Activated T-helper 17 cell treated with anti-CD3 and anti-CD28 coated beads, Interleukin-2, amount 50 U/mL, for 72 hours (primary cell): ENCODE data around the gene ZDHHC1. TPM values are rescaled to one million over a fixed set of nuclear protein-coding genes. Genes with fewer than 3 reads are reported as not detected.

Experiments used
- ATAC-seq: fragments of 150-1000 bp; cut with Tn5 transposase; replicated peaks from 2 replicates; pipeline ENCODE4 v1.10.0; 2021; ENCODE audit warnings: mild to moderate bottlenecking, moderate library complexity
- H3K27ac Mint-ChIP-seq: one replicate; pipeline ENCODE4 v1.8.0; 2022; ENCODE audit warnings: mixed read lengths
- H3K27me3 Mint-ChIP-seq: one replicate; pipeline ENCODE4 v1.8.0; 2022; ENCODE audit warnings: mixed read lengths
- H3K36me3 Mint-ChIP-seq: one replicate; pipeline ENCODE4 v1.8.0; 2022; ENCODE audit warnings: low read depth, mild to moderate bottlenecking, mixed read lengths
- H3K4me1 Mint-ChIP-seq: one replicate; pipeline ENCODE4 v1.8.0; 2022; ENCODE audit warnings: mixed read lengths
- H3K4me3 Mint-ChIP-seq: one replicate; pipeline ENCODE4 v1.8.0; 2022; ENCODE audit warnings: mild to moderate bottlenecking, mixed read lengths
- H3K9me3 Mint-ChIP-seq: one replicate; pipeline ENCODE4 v1.8.0; 2022; ENCODE audit warnings: mixed read lengths
- total RNA-seq, 2 donors: library from RNA; stranded (reverse); gene quantifications; one replicate each; pipeline ENCODE4 v1.2.3, GENCODE V29; 2022

The ZDHHC1 gene
- total RNA-seq, 2 donors from 2014 or later: 0.52 to 0.74 TPM

- ATAC-seq: no peak
- no peaks in the 10 kb centered on the region for H3K27me3 Mint-ChIP-seq
- H3K27ac Mint-ChIP-seq: no peak overlapping the region
- H3K4me1 Mint-ChIP-seq: peaks cover 4% of the 10 kb centered on the region
- H3K9me3 Mint-ChIP-seq: no peaks in the 10 kb centered on the region
- peaks cover 21% of the 10 kb centered on the region for H3K36me3 Mint-ChIP-seq
- H3K4me3 Mint-ChIP-seq: no peak overlapping the region
Observed at GRCh38 chr16:67442581-67443255, 26.4 kb upstream of the ZDHHC1 start.

- H3K9me3 Mint-ChIP-seq: no peaks in the 10 kb centered on the region
- ATAC-seq: no peak
- H3K36me3 Mint-ChIP-seq: peaks cover 24% of the 10 kb centered on the region
- H3K4me3 Mint-ChIP-seq: no peak overlapping the region
- H3K4me1 Mint-ChIP-seq: peaks cover 4% of the 10 kb centered on the region
- no peaks in the 10 kb centered on the region for H3K27me3 Mint-ChIP-seq
- peak overlapping the region; percentile 31 for H3K27ac Mint-ChIP-seq
Observed at GRCh38 chr16:67441907-67442306, 25.6 kb upstream of the ZDHHC1 start.

- Mint-ChIP-seq H3K4me3 (no peak overlapping the region), H3K4me1 (no peaks in the 10 kb centered on the region), H3K27ac (peak overlapping the region; percentile 31), H3K36me3 (peaks cover 28% of the 10 kb centered on the region), H3K9me3 (no peaks in the 10 kb centered on the region), H3K27me3 (no peaks in the 10 kb centered on the region)
- no peak for ATAC-seq
Observed at GRCh38 chr16:67441271-67441753, 25.0 kb upstream of the ZDHHC1 start.

GRCh38 chr16:67438824-67439393 lies 22.6 kb upstream of the ZDHHC1 start:
- no peaks in the 10 kb centered on the region for H3K4me1 Mint-ChIP-seq
- no peaks in the 10 kb centered on the region for H3K27me3 Mint-ChIP-seq
- H3K27ac Mint-ChIP-seq: peak overlapping the region; percentile 12

GRCh38 chr16:67438098-67438791 lies 22.0 kb upstream of the ZDHHC1 start:
- H3K9me3 Mint-ChIP-seq: no peaks in the 10 kb centered on the region
- no peaks in the 10 kb centered on the region for H3K27me3 Mint-ChIP-seq
- peaks cover 21% of the 10 kb centered on the region for H3K36me3 Mint-ChIP-seq
- H3K4me3 Mint-ChIP-seq: no peak overlapping the region
- H3K27ac Mint-ChIP-seq: peak overlapping the region; percentile 68
- no peaks in the 10 kb centered on the region for H3K4me1 Mint-ChIP-seq
- ATAC-seq: no peak

More at GRCh38 chr16:67438824-67439393, 22.6 kb upstream of the ZDHHC1 start:
- H3K9me3 Mint-ChIP-seq: no peaks in the 10 kb centered on the region
- ATAC-seq: no peak
- no peak overlapping the region for H3K4me3 Mint-ChIP-seq
- peaks cover 21% of the 10 kb centered on the region for H3K36me3 Mint-ChIP-seq

GRCh38 chr16:67437513-67437912 lies 21.2 kb upstream of the ZDHHC1 start:
- Mint-ChIP-seq H3K27ac (peak overlapping the region; percentile 68), H3K27me3 (no peaks in the 10 kb centered on the region), H3K9me3 (no peaks in the 10 kb centered on the region), H3K4me3 (no peak overlapping the region), H3K4me1 (no peaks in the 10 kb centered on the region), H3K36me3 (peaks cover 21% of the 10 kb centered on the region)
- ATAC-seq: peak; percentile 35

- H3K4me1 Mint-ChIP-seq: no peaks in the 10 kb centered on the region
- H3K9me3 Mint-ChIP-seq: no peaks in the 10 kb centered on the region
- ATAC-seq: no peak
- H3K36me3 Mint-ChIP-seq: peaks cover 21% of the 10 kb centered on the region
- H3K27me3 Mint-ChIP-seq: no peaks in the 10 kb centered on the region
- peak overlapping the region; percentile 68 for H3K27ac Mint-ChIP-seq
- no peak overlapping the region for H3K4me3 Mint-ChIP-seq
Observed at GRCh38 chr16:67436640-67437193, 20.4 kb upstream of the ZDHHC1 start.

- Mint-ChIP-seq H3K36me3 (peaks cover 21% of the 10 kb centered on the region), H3K4me1 (no peaks in the 10 kb centered on the region), H3K27ac (no peak overlapping the region), H3K9me3 (no peaks in the 10 kb centered on the region), H3K27me3 (no peaks in the 10 kb centered on the region), H3K4me3 (no peak overlapping the region)
- no peak for ATAC-seq
Observed at GRCh38 chr16:67435758-67436164, 19.5 kb upstream of the ZDHHC1 start.

- no peak for ATAC-seq
- Mint-ChIP-seq H3K4me3 (no peak overlapping the region), H3K27ac (no peak overlapping the region), H3K4me1 (no peaks in the 10 kb centered on the region), H3K27me3 (peaks cover 16% of the 10 kb centered on the region), H3K9me3 (no peaks in the 10 kb centered on the region), H3K36me3 (peaks cover 12% of the 10 kb centered on the region)
Observed at GRCh38 chr16:67433131-67433719, 16.9 kb upstream of the ZDHHC1 start.

- Mint-ChIP-seq H3K27me3 (peaks cover 16% of the 10 kb centered on the region), H3K4me1 (no peaks in the 10 kb centered on the region), H3K4me3 (no peak overlapping the region), H3K9me3 (no peaks in the 10 kb centered on the region), H3K27ac (no peak overlapping the region), H3K36me3 (peaks cover 5% of the 10 kb centered on the region)
- no peak for ATAC-seq
Observed at GRCh38 chr16:67432506-67432890, 16.2 kb upstream of the ZDHHC1 start.

- H3K4me3 Mint-ChIP-seq: peak overlapping the region; percentile 44
- H3K27ac Mint-ChIP-seq: no peak overlapping the region
- H3K9me3 Mint-ChIP-seq: no peaks in the 10 kb centered on the region
- H3K27me3 Mint-ChIP-seq: peaks cover 19% of the 10 kb centered on the region
- H3K4me1 Mint-ChIP-seq: no peaks in the 10 kb centered on the region
- H3K36me3 Mint-ChIP-seq: peaks cover 4% of the 10 kb centered on the region
- no peak for ATAC-seq
Observed at GRCh38 chr16:67431775-67432505, 15.7 kb upstream of the ZDHHC1 start.

- peak; percentile 72 for ATAC-seq
- Mint-ChIP-seq H3K4me1 (no peaks in the 10 kb centered on the region), H3K4me3 (peak within 1 kb of the TSS; percentile 72), H3K27ac (no peak within 1 kb of the TSS), H3K36me3 (no peaks in the 10 kb centered on the region), H3K9me3 (no peaks in the 10 kb centered on the region), H3K27me3 (peaks cover 25% of the 10 kb centered on the region)
Observed at GRCh38 chr16:67430977-67431774, 14.9 kb upstream of the ZDHHC1 start, which contains the start of gene HSD11B2. HSD11B2 (plus strand) TSS chr16:67431121; CDS start chr16:67431249, 128 bp downstream.

- peak overlapping the region; percentile 72 for H3K4me3 Mint-ChIP-seq
- H3K9me3 Mint-ChIP-seq: no peaks in the 10 kb centered on the region
- no peaks in the 10 kb centered on the region for H3K36me3 Mint-ChIP-seq
- H3K27me3 Mint-ChIP-seq: peaks cover 25% of the 10 kb centered on the region
- ATAC-seq: peak; percentile 44
- no peak overlapping the region for H3K27ac Mint-ChIP-seq
- no peaks in the 10 kb centered on the region for H3K4me1 Mint-ChIP-seq
Observed at GRCh38 chr16:67430504-67430976, 14.3 kb upstream of the ZDHHC1 start.
